ENCODE measurements around the gene COMP.

The COMP gene

DNA sequence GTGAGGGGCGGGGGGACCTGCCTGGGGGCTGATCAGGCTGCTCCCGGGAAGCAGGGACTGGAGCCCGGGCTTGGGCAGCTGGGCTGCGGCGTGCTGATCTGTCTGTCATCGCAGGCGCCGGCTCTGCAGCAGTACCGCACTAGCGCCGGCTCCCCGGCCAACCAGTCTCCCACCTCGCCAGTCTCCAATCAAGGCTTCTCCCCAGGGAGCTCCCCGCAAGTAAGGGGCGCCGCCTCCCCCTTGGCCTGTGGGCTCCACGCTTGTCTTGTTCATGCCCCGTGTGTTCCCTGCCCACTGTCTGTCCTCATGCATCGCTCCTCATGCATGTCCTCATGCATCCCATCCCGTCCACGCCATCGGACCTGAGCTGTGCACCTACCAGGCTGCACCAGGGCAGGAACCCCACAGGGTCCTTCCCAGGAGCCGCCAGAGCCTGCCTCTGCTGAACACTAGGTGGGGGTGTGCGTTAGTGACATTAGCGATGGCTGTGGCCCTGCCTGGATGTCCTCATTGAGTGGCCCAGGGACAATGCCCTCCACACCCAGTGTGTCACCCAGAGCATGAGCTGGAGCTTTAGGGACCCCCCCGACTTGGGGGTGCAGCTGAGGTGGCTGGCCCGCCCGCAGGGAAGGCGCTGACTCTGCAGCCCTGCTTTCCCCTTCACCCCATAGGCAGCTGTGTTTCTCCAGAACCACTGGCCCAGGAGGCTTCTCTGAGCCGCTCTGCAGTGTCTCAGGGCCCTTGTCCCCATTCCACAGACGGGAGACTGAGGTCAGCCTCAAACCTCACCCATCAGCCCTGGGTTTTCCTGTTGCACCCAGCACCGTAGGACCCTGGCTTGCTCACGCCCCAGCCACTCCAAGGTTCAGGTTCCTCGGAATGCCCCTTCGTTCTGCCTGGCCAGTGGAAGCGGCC, 19.5 kb downstream of the COMP start:
- H3K4me3 ChIP-seq (ENCODE audit: low read depth, low read length): no peak overlapping the region
- no peak overlapping the region for H2AFZ ChIP-seq
- no peak overlapping the region for H3K27ac ChIP-seq
- no peak overlapping the region for H3K9ac ChIP-seq
- TF ChIP-seq, protein P1, sequence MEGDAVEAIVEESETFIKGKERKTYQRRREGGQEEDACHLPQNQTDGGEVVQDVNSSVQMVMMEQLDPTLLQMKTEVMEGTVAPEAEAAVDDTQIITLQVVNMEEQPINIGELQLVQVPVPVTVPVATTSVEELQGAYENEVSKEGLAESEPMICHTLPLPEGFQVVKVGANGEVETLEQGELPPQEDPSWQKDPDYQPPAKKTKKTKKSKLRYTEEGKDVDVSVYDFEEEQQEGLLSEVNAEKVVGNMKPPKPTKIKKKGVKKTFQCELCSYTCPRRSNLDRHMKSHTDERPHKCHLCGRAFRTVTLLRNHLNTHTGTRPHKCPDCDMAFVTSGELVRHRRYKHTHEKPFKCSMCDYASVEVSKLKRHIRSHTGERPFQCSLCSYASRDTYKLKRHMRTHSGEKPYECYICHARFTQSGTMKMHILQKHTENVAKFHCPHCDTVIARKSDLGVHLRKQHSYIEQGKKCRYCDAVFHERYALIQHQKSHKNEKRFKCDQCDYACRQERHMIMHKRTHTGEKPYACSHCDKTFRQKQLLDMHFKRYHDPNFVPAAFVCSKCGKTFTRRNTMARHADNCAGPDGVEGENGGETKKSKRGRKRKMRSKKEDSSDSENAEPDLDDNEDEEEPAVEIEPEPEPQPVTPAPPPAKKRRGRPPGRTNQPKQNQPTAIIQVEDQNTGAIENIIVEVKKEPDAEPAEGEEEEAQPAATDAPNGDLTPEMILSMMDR (IDR thresholded peaks at IDR 0.05): no peak
- no peak overlapping the region for H3K4me2 ChIP-seq (ENCODE audit: low read length)
- H3K36me3 ChIP-seq (ENCODE audit: control insufficient read depth, insufficient read depth, low read length): no peaks in the 10 kb centered on the region
- no peaks in the 10 kb centered on the region for H3K9me3 ChIP-seq (ENCODE audit: control insufficient read depth, low read length)
- H3K27me3 ChIP-seq (ENCODE audit: control insufficient read depth, insufficient read depth, low read length): no peaks in the 10 kb centered on the region
- no peaks in the 10 kb centered on the region for H3K79me2 ChIP-seq
- H3K4me1 ChIP-seq: peaks cover 8% of the 10 kb centered on the region

DNA sequence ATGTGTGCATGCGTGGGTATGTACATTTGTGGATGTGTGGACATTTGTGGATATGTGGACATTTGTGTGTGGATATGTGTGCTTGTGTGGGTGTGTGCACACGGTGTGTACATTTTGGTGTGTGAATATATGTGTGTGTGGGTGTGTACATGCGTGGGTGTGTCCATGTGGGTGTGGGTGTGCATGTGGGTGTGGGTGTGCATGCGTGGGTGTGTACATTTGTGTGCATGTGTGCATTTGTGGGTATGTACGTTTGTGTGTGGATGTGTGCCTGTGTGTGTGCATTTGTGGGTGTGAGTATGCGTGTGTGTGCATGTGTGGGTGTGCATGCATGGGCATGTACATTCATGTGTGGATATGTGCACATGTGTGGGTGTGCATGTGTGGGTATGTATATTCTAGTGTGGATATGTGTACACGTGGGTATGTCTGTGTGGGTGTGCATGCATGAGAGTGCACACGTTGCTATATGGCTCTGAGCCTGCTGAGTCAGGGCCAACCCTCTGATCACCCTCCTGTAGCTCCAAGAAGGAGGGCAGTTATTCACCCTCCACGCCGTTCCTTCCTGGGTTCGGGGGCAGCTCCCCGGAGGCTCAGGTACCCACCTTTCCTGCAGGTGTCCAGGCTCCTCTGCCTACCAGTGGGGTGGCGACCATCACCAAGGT, 20.3 kb downstream of the COMP start:
- H3K9ac ChIP-seq: no peak overlapping the region
- H3K4me1 ChIP-seq: peaks cover 8% of the 10 kb centered on the region
- no peaks in the 10 kb centered on the region for H3K27me3 ChIP-seq (ENCODE audit: control insufficient read depth, insufficient read depth, low read length)
- TF ChIP-seq, protein P1 (IDR thresholded peaks at IDR 0.05): no peak
- H3K79me2 ChIP-seq: no peaks in the 10 kb centered on the region
- no peak overlapping the region for H3K4me2 ChIP-seq (ENCODE audit: low read length)
- H2AFZ ChIP-seq: no peak overlapping the region
- H3K36me3 ChIP-seq (ENCODE audit: control insufficient read depth, insufficient read depth, low read length): no peaks in the 10 kb centered on the region
- no peaks in the 10 kb centered on the region for H3K9me3 ChIP-seq (ENCODE audit: control insufficient read depth, low read length)
- no peak overlapping the region for H3K27ac ChIP-seq
- H3K4me3 ChIP-seq (ENCODE audit: low read depth, low read length): no peak overlapping the region

DNA sequence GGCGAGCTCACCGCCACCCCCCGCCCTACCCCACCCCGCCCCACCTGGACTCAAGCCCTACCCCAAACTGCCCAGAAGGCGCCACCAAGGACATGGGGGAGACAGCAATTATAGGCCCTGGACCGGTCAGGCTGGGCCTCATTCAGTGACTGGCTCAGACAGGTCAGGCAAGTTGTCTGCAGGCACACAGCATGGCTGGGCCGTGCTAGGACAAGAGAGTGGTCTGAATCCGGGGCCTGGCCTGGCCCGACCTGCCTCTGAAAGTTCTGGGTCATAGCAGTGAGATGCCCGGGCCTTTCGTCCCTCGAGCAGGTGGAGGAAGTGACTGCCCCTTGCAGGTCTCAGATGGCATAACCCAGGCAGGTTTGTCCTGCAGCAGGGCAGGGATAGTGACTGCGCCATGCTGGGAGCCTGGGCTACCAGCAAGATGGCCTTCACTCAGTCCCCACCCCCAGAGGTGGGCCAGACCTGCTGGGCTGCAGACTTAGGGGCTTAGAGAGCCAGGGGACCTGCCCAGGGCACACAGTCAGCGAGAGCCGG, 21.0 kb downstream of the COMP start:
- H3K27ac ChIP-seq: no peak overlapping the region
- no peaks in the 10 kb centered on the region for H3K27me3 ChIP-seq (ENCODE audit: control insufficient read depth, insufficient read depth, low read length)
- no peak overlapping the region for H2AFZ ChIP-seq
- H3K4me3 ChIP-seq (ENCODE audit: low read depth, low read length): no peak overlapping the region
- H3K79me2 ChIP-seq: no peaks in the 10 kb centered on the region
- TF ChIP-seq, protein P1 (IDR thresholded peaks at IDR 0.05): no peak
- H3K4me1 ChIP-seq: peaks cover 12% of the 10 kb centered on the region
- H3K4me2 ChIP-seq (ENCODE audit: low read length): no peak overlapping the region
- H3K9me3 ChIP-seq (ENCODE audit: control insufficient read depth, low read length): no peaks in the 10 kb centered on the region
- no peak overlapping the region for H3K9ac ChIP-seq
- H3K36me3 ChIP-seq (ENCODE audit: control insufficient read depth, insufficient read depth, low read length): no peaks in the 10 kb centered on the region

DNA sequence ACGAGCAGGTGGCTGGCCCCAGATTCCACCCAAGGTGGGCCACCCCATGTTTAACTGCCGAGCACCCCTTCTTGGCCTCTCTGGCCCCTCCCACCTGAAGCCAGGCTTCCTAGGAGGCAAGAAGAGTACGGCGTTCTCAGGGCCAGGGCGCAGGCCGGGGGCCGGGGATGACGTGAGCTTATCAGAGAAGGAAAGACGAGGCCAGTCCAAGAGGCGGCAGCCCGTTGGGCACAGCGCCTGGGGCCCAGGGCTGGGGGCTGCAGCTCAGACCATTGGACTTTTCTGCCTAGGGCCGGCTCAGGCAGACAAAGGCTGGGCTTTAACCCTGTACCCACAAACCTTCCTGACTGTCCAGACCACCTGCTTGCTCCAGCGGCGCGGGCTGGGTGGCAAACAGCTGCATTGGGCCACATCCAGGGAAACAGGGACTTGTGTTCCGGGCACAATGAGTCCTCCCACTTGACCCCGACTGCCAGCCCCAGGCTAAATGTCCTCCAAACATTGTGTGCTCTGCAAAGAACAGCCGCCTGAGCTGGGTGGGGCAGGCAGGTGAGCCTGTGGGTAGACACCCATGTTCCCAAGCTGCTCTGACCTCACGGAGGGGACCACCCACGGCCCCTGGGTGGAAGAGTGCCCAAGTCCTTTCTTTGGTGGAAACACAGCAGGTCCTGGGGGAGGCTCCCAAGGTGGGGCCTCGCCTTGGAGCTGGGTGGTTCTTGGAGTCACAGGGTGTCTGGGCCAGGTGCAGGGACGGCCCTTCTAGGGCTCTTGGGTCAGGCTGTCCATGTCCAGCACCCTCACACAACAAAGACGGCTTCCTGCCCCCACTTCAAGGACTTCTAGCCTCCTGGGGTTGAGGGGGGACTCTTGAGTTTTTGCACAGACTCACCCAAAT, 21.9 kb downstream of the COMP start:
- H2AFZ ChIP-seq: no peak overlapping the region
- no peaks in the 10 kb centered on the region for H3K79me2 ChIP-seq
- H3K4me2 ChIP-seq (ENCODE audit: low read length): no peak overlapping the region
- H3K4me3 ChIP-seq (ENCODE audit: low read depth, low read length): no peak overlapping the region
- no peaks in the 10 kb centered on the region for H3K9me3 ChIP-seq (ENCODE audit: control insufficient read depth, low read length)
- peaks cover 20% of the 10 kb centered on the region for H3K4me1 ChIP-seq
- no peak overlapping the region for H3K9ac ChIP-seq
- TF ChIP-seq, protein P1 (IDR thresholded peaks at IDR 0.05): no peak
- H3K27ac ChIP-seq: no peak overlapping the region
- no peaks in the 10 kb centered on the region for H3K36me3 ChIP-seq (ENCODE audit: control insufficient read depth, insufficient read depth, low read length)
- H3K27me3 ChIP-seq (ENCODE audit: control insufficient read depth, insufficient read depth, low read length): no peaks in the 10 kb centered on the region

All from parathyroid adenoma (tissue), 2 donors.